RKO (cell line): ENCODE measurements around the gene SGTA.
A peak's percentile ranks its signal among the peaks of the same experiment; 100 is the strongest.

Experiments used
- DNase-seq: peaks from one replicate; pipeline ENCODE4 v3.0.0-alpha.2; 2016; ENCODE audit warnings: low spot score

SGTA gene

GRCh38 chr19:2809387-2810140 lies 26.5 kb upstream of the SGTA start:
- no peak for DNase-seq

GRCh38 chr19:2808129-2808941 lies 25.3 kb upstream of the SGTA start:
- DNase-seq, result no peak

GRCh38 chr19:2807379-2808128 lies 24.5 kb upstream of the SGTA start:
- no peak for DNase-seq

GRCh38 chr19:2806736-2807378 lies 23.8 kb upstream of the SGTA start:
- no peak for DNase-seq

- no peak for DNase-seq
Observed at GRCh38 chr19:2805991-2806649, 23.0 kb upstream of the SGTA start.

- no peak for DNase-seq
Observed at GRCh38 chr19:2805261-2805900, 22.3 kb upstream of the SGTA start.

- DNase-seq, result no peak
Observed at GRCh38 chr19:2804156-2805004, 21.3 kb upstream of the SGTA start.

- DNase-seq, result no peak
Observed at GRCh38 chr19:2803486-2804155, 20.5 kb upstream of the SGTA start.

GRCh38 chr19:2802826-2803225 lies 19.8 kb upstream of the SGTA start:
- DNase-seq, result no peak

GRCh38 chr19:2800506-2800905 lies 17.4 kb upstream of the SGTA start:
- DNase-seq, result no peak

- DNase-seq, result no peak
Observed at GRCh38 chr19:2799273-2800020, 16.4 kb upstream of the SGTA start.

GRCh38 chr19:2798733-2799132 lies 15.7 kb upstream of the SGTA start:
- peak; percentile 46 for DNase-seq

- no peak for DNase-seq
Observed at GRCh38 chr19:2798158-2798685, 15.1 kb upstream of the SGTA start.

- DNase-seq, result no peak
Observed at GRCh38 chr19:2797280-2797679, 14.2 kb upstream of the SGTA start.

- no peak for DNase-seq
Observed at GRCh38 chr19:2796659-2797266, 13.7 kb upstream of the SGTA start.

- no peak for DNase-seq
Observed at GRCh38 chr19:2795827-2796658, 13.0 kb upstream of the SGTA start.

GRCh38 chr19:2793577-2793976 lies 10.5 kb upstream of the SGTA start:
- no peak for DNase-seq
